Adrenal gland (tissue), 5 donors: ENCODE results near the gene PDGFC.

Experiments used
- POLR2A ChIP-seq, 2 donors: fragments of 450-650 bp; IDR thresholded peaks; one replicate each; pipeline ENCODE4 v1.6.1; 2017; ENCODE audit warnings: antibody characterized with exemption in 2 of 2, mild to moderate bottlenecking in 2 of 2, moderate library complexity in 1 of 2
- TF ChIP-seq, protein P1 (sequence below), 6 experiments: fragments of 450-650 bp in 4 of 6; fragments of 200-600 bp in 2 of 6; sonication (generic) in 1 of 6; IDR thresholded peaks; 1 replicate in 5 of 6; 2 replicates in 1 of 6; pipeline versions ENCODE4 v1.5.1 to v1.8.0; 2016 to 2021; ENCODE audit warnings: antibody characterized with exemption in 6 of 6, mild to moderate bottlenecking in 2 of 6, moderate library complexity in 1 of 6
- donor health status: DM: no; HTN: no; CAD: no.

DNA sequence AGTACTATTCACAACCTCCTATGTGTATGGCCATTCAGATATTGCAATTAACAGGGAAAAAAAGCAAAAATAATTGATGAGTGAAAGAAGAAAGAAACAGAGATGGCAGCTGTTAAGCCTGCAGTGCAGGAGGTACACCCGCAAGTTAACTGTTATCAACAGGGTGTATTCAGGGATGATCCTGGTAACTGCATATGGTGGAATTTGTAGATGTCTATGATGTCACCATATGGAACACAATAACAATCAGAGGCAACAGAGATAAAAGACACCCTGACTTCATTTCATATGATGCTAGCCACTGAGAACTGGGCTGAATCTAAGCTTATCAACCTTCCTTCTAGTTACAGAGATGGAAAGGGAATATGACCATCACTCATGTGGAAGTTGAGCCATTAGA is 96.5 kb downstream of the PDGFC start:
- TF ChIP-seq, protein P1, sequence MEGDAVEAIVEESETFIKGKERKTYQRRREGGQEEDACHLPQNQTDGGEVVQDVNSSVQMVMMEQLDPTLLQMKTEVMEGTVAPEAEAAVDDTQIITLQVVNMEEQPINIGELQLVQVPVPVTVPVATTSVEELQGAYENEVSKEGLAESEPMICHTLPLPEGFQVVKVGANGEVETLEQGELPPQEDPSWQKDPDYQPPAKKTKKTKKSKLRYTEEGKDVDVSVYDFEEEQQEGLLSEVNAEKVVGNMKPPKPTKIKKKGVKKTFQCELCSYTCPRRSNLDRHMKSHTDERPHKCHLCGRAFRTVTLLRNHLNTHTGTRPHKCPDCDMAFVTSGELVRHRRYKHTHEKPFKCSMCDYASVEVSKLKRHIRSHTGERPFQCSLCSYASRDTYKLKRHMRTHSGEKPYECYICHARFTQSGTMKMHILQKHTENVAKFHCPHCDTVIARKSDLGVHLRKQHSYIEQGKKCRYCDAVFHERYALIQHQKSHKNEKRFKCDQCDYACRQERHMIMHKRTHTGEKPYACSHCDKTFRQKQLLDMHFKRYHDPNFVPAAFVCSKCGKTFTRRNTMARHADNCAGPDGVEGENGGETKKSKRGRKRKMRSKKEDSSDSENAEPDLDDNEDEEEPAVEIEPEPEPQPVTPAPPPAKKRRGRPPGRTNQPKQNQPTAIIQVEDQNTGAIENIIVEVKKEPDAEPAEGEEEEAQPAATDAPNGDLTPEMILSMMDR (IDR thresholded peaks at IDR 0.05), result no peak
- no peak for TF ChIP-seq POLR2A (IDR thresholded peaks at IDR 0.05)
